Retinal pigment epithelial cell (primary cell): ENCODE results near the gene SPTBN1.
"Not testable (repeated sequence)": the region's sequence is repeated elsewhere in the genome, so short reads cannot be mapped to it uniquely, and the experiment has no call there.

ENCODE experiments used
- DNase-seq: peaks from one replicate; pipeline ENCODE4 v3.0.0-alpha.2; 2010; ENCODE audit warnings: low read depth
- H3K4me3 ChIP-seq: 2 replicates; pipeline ENCODE4 v1.5.1; 2011; ENCODE audit warnings: mild to moderate bottlenecking, low read length, control low read depth, moderate library complexity
- TF ChIP-seq, protein P1 (sequence below): conservative IDR thresholded peaks from 2 replicates; pipeline ENCODE4 v1.5.1; 2011; ENCODE audit warnings: low read depth, low read length, control low read depth, inconsistent platforms

Gene SPTBN1

DNA sequence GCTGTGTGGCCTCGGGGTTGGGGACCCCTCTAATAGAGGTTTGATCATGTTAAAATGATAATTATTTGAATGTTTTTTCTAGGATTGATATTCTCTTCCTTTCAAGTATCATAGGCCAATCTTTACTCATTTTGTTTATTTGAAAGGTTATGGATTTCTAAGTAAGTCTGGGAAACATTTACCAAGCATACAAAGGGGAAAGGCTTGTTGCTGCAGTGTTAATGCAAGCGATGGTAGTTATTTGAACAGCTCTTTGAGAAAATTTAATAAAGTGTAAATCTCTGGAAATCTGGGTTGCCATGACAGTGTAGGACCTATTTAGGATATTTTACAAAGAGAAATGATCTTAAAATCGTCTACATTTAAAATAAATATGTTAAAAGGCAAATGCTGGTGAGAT, 56.1 kb downstream of the SPTBN1 start:
- no peak for DNase-seq
- TF ChIP-seq, protein P1, sequence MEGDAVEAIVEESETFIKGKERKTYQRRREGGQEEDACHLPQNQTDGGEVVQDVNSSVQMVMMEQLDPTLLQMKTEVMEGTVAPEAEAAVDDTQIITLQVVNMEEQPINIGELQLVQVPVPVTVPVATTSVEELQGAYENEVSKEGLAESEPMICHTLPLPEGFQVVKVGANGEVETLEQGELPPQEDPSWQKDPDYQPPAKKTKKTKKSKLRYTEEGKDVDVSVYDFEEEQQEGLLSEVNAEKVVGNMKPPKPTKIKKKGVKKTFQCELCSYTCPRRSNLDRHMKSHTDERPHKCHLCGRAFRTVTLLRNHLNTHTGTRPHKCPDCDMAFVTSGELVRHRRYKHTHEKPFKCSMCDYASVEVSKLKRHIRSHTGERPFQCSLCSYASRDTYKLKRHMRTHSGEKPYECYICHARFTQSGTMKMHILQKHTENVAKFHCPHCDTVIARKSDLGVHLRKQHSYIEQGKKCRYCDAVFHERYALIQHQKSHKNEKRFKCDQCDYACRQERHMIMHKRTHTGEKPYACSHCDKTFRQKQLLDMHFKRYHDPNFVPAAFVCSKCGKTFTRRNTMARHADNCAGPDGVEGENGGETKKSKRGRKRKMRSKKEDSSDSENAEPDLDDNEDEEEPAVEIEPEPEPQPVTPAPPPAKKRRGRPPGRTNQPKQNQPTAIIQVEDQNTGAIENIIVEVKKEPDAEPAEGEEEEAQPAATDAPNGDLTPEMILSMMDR, result no peak
- no peak overlapping the region for H3K4me3 ChIP-seq

DNA sequence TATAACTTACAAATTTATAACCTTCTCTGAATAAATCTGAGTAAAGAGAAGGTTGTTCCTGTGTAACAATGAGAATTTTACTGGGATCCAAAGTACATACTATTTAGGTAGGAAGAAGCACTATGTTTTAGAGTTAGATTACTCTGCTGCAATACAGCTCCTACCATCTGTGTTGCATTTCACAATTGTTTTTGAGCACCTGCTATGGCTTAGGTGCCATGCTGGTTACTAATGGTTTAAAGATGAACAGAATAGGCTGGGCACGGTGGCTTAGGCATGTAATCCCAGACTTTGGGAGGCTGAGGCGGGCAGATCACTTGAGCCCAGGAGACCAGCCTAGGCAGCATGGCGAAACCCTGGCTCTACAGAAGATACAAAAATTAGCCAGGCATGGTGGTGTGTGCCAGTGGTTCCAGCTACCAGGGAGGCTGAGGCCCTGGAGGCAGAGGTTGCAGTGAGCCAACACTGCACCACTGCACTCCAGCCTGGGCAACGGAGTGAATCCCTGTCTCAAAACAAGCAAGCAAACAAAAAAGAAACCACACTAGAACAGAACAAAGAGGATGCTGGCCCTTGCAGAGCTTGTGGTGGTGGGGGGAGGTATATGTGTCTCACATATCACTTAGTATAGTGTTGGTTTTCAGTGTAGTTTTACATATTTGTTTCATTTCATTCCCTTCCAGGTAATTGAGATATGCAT, 56.7 kb downstream of the SPTBN1 start:
- DNase-seq, result no peak
- TF ChIP-seq, protein P1, result no peak
- H3K4me3 ChIP-seq, result no peak overlapping the region

DNA sequence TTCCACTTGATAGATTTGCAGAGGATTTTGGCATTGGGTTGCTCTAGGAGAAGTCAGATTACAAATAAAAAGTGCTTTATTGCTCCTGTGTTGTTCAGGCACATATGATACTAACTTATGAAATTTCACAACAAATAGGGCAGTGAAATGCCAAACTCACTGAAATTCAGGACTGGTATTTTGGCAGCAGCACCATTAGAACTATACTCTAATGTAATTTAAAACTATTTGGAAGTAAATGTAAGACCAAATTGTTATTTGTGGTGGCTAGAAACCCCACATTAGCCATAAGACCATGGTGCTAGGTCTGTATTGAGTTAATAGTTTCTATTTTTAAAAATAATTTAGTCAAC, 57.2 kb downstream of the SPTBN1 start:
- no peak overlapping the region for H3K4me3 ChIP-seq
- no peak for DNase-seq
- TF ChIP-seq, protein P1, result no peak

DNA sequence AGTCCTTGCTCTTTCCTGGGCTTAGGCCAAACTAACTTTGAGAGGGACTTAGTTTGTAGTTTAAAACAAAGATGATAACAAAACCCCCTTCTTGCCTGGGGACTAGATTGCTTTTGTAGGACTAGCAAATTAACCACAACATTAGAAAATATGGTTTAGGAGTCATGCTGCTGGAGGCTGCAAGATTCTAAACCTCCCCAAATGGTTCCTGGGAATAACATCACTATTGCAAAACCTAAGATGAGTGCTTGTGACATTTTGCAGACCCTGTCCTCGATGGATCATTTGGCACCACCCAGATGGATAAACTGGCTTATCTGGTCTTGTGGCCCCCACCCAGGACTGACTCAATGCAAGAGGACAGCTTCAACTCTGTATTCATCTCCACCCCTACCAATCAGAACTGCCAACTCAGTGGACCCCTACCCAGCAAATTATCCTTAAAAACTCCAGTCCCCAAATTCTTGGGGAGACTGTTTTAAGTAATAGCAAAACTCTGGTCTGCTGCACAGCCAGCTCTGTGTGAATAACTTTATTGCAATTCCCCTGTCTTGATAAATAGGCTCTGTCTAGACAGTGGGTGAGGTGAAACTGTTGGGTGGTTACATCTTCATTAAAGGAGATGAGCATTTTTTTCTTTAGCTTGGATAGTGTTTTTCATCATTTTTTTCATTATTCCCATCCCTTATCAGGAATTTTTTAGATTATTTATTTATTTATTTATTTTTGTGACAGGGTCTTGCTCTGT, 58.9 kb downstream of the SPTBN1 start:
- no peak overlapping the region for H3K4me3 ChIP-seq
- DNase-seq, result no peak
- TF ChIP-seq, protein P1, result no peak

DNA sequence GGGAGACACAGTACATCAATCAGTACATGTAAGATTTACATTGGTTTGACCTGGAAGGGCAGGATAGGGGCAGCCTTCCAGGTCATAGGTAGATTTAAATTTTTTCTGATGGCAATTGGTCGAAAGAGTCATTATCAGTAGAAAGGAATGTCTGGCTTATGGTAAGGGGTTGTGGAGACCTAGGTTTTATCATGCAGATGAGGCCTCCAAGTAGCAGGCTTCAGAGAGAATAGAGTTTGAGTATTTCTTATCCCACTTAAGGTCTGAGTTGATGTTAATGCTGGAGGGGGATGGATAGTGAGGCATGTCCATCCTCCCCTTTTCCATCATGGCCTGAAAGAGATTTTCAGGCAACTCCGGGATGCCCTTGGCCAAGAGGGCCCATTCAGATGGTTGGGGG, 60.7 kb downstream of the SPTBN1 start:
- H3K4me3 ChIP-seq, result no peak overlapping the region
- TF ChIP-seq, protein P1, result no peak
- no peak for DNase-seq

DNA sequence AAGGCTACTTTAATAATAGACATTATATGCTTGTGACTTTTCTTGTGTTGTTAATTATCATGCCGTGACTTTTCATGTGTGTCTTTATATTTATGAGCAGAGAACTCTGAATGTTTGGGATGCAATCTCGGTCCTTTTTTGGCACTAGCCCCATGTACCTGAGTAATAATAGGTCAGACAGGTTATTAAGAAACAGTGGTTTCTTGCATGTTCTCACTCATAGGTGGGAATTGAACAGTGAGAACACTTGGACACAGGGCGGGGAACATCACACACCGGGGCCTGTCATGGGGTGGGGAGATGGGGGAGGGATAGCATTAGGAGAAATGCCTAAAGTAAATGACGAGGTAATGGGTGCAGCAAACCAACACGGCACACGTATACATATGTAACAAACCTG, 61.9 kb downstream of the SPTBN1 start:
- not testable (repeated sequence) for H3K4me3 ChIP-seq, DNase-seq

DNA sequence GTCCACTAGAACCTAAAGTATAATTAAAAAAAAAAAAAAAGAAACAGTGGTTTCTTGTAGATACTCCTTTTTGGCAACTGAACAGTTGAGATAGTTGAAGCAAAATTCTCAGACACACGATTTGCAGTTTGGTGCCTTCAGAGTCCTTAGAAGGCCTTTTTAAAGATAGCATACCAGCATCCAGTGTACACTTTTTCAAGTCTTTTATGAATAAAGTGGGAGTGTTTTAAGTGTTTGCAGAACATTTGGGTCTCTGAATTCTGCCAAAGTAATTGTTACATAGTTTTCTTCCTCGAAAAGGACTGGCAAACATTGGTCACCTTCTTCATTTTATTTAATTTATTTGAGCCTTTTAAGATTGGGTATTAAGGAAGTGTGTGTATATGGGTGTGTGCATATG, 62.3 kb downstream of the SPTBN1 start:
- H3K4me3 ChIP-seq, result no peak overlapping the region
- TF ChIP-seq, protein P1, result no peak
- DNase-seq, result no peak
